Thoracic aorta (tissue), 2 donors: Measurements from ENCODE around the gene EFCAB8. TPM values are rescaled to one million over a fixed set of nuclear protein-coding genes. Genes with fewer than 3 reads are reported as not detected.

Source experiments
- ATAC-seq: fragments of 150-250 bp; one replicate; pipeline ENCODE4 v1.8.0; 2017; ENCODE audit warnings: low read depth; ENCODE audit not compliant: insufficient number of reproducible peaks, low FRiP score
- DNase-seq: peaks from one replicate; pipeline ENCODE4 v3.0.0-alpha.2; 2020; ENCODE audit warnings: low spot score
- H3K27ac ChIP-seq, 2 donors: fragments of 200-600 bp; sonication (generic); 1 replicate in 1 of 2; 2 replicates in 1 of 2; pipeline ENCODE4 v1.5.1; 2016; ENCODE audit warnings: mild to moderate bottlenecking in 2 of 2, moderate library complexity in 2 of 2
- H3K27me3 ChIP-seq: fragments of 200-600 bp; sonication (generic); replicated peaks from 2 replicates; pipeline ENCODE4 v1.6.0; 2016; ENCODE audit warnings: mild to moderate bottlenecking; ENCODE audit not compliant: insufficient read depth
- H3K36me3 ChIP-seq: fragments of 200-600 bp; sonication (generic); one replicate; pipeline ENCODE4 v1.5.1; 2016
- H3K4me1 ChIP-seq, 2 donors: fragments of 200-600 bp; sonication (generic); 1 replicate in 1 of 2; 2 replicates in 1 of 2; pipeline versions ENCODE4 v1.5.1 to v1.6.0; 2016; ENCODE audit warnings: low read depth in 2 of 2, mild to moderate bottlenecking in 1 of 2; ENCODE audit not compliant: control insufficient read depth in 1 of 2
- H3K4me3 ChIP-seq: fragments of 200-600 bp; sonication (generic); 2 replicates; pipeline ENCODE4 v1.5.1; 2016; ENCODE audit warnings: mild to moderate bottlenecking
- H3K9me3 ChIP-seq: fragments of 200-600 bp; sonication (generic); 2 replicates; pipeline ENCODE4 v1.5.1; 2016
- CTCF ChIP-seq: fragments of 200-600 bp; sonication (generic); IDR thresholded peaks from one replicate; pipeline ENCODE4 v1.5.1; 2019; ENCODE audit warnings: antibody characterized with exemption
- total RNA-seq, 2 donors: library from RNA; depleted of rRNA; stranded (reverse); fragments of >200 nt; gene quantifications; one replicate each; pipeline versions ENCODE4 v1.1.0 to v1.2.3, GENCODE V29; 2016

The EFCAB8 gene
- total RNA-seq, 2 donors from 2014 or later = 1.5 to 2.9 TPM

DNA sequence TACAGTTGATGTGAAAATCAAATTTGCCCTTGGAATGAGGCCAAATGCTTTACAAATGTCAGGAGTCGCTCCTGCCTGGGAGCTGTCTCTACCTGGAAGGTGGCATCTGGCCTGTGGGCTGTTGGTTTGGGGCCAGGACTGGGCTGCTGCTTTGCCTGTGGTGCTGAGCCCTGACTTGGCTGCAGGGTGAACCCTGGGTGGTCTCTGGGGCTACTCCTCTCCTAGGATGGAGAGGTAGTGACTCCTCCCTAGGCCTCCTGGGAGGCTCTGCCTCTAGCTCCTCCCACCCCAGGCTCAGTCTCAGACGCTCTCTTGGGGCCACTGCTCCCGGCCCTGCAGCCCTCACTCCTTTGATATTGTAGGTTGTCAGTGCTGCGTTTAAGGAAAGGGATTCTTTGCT lies 47.5 kb downstream of the EFCAB8 start:
- no peak overlapping the region for H3K4me3 ChIP-seq
- H3K9me3 ChIP-seq = no peaks in the 10 kb centered on the region
- TF ChIP-seq CTCF = no peak
- no peak overlapping the region for H3K27ac ChIP-seq
- ATAC-seq = no peak
- DNase-seq = no peak
- H3K27me3 ChIP-seq = no peaks in the 10 kb centered on the region
- H3K4me1 ChIP-seq = no peaks in the 10 kb centered on the region
- no peaks in the 10 kb centered on the region for H3K36me3 ChIP-seq

DNA sequence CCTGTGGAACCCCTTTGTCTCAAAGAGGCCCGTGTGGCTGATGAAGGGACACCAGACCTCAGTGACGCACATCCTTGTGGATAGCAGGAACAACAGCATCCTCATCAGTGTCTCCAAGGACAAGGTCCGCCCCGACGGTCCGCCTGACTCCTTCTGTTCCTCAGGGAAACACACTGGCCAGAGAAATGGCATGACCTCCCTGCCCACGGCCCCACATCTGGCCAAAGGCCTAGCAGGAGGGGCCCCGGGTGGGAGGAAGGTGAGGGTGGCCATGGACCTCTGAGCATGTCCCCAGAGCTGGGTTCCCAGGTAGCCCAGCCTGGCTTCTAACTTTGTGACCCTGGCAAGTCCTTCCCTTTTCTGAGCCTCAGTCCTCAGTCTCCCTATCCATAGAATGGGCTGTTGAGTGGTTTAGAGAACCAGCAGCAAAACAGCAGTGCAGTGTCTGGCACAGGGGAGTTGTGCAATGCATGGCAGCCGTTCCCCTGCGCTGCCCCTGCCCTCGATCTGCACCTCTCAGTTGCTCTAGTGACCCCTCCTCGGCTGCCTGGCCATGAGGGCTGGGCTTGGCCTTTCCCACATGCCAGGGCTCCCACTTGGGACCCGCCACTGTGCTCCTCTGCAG lies 48.3 kb downstream of the EFCAB8 start:
- no peaks in the 10 kb centered on the region for H3K4me1 ChIP-seq
- no peak for DNase-seq
- no peaks in the 10 kb centered on the region for H3K36me3 ChIP-seq
- TF ChIP-seq CTCF = no peak
- H3K27ac ChIP-seq = no peak overlapping the region
- H3K27me3 ChIP-seq = no peaks in the 10 kb centered on the region
- no peak for ATAC-seq
- no peaks in the 10 kb centered on the region for H3K9me3 ChIP-seq
- H3K4me3 ChIP-seq = no peak overlapping the region

DNA sequence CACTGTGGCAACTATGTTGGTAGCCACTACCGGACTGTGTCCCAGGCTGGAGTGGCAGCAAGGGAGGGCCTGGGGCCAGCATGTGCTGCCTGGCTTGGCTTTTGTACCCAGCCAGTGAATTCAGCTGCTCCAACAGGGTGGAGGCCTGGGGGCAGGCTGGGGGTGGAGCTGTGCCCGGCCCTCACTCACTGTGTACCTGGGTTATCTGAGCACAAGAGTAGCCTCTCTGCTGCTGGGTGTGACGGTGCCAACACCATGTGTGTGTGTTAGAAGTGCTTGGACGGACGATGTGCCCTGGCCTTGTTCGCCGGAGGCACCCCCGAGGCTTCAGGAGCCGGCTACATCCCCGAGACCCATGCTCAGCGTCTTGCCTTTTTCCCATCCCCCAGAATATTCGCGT lies 49.2 kb downstream of the EFCAB8 start:
- no peaks in the 10 kb centered on the region for H3K9me3 ChIP-seq
- H3K4me3 ChIP-seq = no peak overlapping the region
- ATAC-seq (no peak), DNase-seq (no peak)
- no peak overlapping the region for H3K27ac ChIP-seq
- no peak for TF ChIP-seq CTCF
- no peaks in the 10 kb centered on the region for H3K27me3 ChIP-seq
- H3K4me1 ChIP-seq = no peaks in the 10 kb centered on the region
- no peaks in the 10 kb centered on the region for H3K36me3 ChIP-seq

DNA sequence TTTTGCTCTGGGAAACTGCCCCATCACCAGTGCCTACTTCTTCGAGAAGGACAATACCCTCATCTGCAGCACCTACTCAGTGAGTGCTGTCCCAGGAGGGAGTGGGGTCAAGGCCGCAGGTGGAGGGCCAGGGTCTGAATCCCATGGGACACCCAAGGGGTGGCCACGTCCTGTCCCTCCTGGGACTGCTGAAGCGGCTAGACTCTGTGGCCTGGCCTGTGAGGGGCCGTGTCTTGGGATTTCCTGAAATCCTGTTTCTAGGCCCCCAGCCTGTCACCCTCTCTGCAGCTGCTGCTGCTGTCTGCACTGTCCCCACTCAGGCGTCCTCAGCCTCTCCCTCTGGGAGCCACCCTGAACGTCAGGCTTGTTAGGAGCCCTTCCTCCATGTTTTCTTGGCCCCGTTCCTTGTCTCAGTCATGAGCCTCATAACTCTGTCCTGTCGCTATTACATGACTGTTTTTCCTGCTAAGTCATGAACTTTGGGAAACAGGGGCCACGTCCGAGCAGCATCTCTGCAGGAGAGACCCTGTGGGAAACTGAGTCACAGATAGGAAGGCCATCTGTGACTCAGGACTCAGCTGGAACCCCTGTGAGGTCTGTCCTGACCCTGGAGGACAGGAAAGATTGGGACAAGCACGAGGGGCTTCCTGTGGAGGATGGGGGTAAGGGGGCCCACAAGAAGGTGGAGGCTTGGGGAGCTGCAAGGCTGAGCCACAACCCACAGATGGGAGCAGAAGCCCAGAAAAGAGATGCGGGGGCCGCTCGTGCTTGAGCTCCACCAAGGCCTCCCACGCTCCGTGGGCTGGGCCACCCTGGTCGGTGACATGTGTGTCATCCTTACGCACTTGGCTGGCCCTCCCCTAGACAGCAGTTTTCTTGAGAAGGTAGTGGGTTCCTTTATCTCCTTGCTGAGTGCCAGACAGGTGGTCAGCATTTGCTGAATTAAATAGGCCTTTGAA lies 49.9 kb downstream of the EFCAB8 start:
- Histone ChIP-seq H3K36me3 (no peaks in the 10 kb centered on the region), H3K9me3 (no peaks in the 10 kb centered on the region), H3K4me3 (no peak overlapping the region), H3K27me3 (no peaks in the 10 kb centered on the region), H3K4me1 (no peaks in the 10 kb centered on the region), H3K27ac (no peak overlapping the region)
- DNase-seq = no peak
- ATAC-seq = no peak
- no peak for TF ChIP-seq CTCF

GRCh38 chr20:32909451-32909850 lies 50.7 kb downstream of the EFCAB8 start:
- no peaks in the 10 kb centered on the region for H3K9me3 ChIP-seq
- no peaks in the 10 kb centered on the region for H3K4me1 ChIP-seq
- H3K27me3 ChIP-seq = no peaks in the 10 kb centered on the region
- no peak for TF ChIP-seq CTCF
- no peak overlapping the region for H3K4me3 ChIP-seq
- H3K27ac ChIP-seq = no peak overlapping the region
- DNase-seq = no peak
- no peak for ATAC-seq
- no peaks in the 10 kb centered on the region for H3K36me3 ChIP-seq
